Cardiac muscle cell (in vitro differentiated cells and primary cell): ENCODE results near the gene LYPD6. TPM values are rescaled to one million over a fixed set of nuclear protein-coding genes. Genes with fewer than 3 reads are reported as not detected.
A peak's percentile ranks its signal among the peaks of the same experiment; 100 is the strongest.

Experiments
- DNase-seq, 2 donors: peaks; one replicate each; pipeline versions ENCODE4 v3.0.0 to v3.0.0-alpha.2; 2010 to 2017; ENCODE audit warnings: low read depth in 1 of 2, low spot score in 1 of 2
- H3K27ac ChIP-seq: fragments of 200-600 bp; sonication (generic); 2 replicates; pipeline ENCODE4 v1.5.1; 2016
- H3K27me3 ChIP-seq: fragments of 200-600 bp; sonication (generic); 2 replicates; pipeline ENCODE4 v1.6.0; 2016; ENCODE audit warnings: control low read depth
- H3K36me3 ChIP-seq: fragments of 200-600 bp; sonication (generic); 2 replicates; pipeline ENCODE4 v1.5.1; 2016; ENCODE audit warnings: control low read depth
- H3K4me1 ChIP-seq: fragments of 200-600 bp; sonication (generic); 2 replicates; pipeline ENCODE4 v1.8.1; 2017; ENCODE audit warnings: low read depth, mild to moderate bottlenecking, mixed run types
- H3K4me3 ChIP-seq: fragments of 200-600 bp; sonication (generic); 2 replicates; pipeline ENCODE4 v1.5.1; 2016; ENCODE audit warnings: mild to moderate bottlenecking
- H3K9me3 ChIP-seq: fragments of 200-600 bp; sonication (generic); 2 replicates; pipeline ENCODE4 v1.5.1; 2017; ENCODE audit warnings: low read depth, mild to moderate bottlenecking, control low read depth
- polyA plus RNA-seq: library from polyadenylated mRNA; unstranded; fragments of >200 nt; fragmentation: Nextera tagmentation; extraction: Ambion mirVana; gene quantifications from 2 replicates; pipeline ENCODE4 v1.2.1, GENCODE V29; 2016
- total RNA-seq: library from RNA; depleted of rRNA; stranded (reverse); fragments of >200 nt; gene quantifications from 2 replicates; pipeline ENCODE4 v1.2.3, GENCODE V29; 2016
- TF ChIP-seq, protein P1 (sequence below): IDR thresholded peaks from 2 replicates; pipeline ENCODE4 v1.5.1; 2012; ENCODE audit warnings: low read depth, mild to moderate bottlenecking, low read length

Gene LYPD6
- total and polyA plus RNA-seq, 2 experiments from 2014 or later = 5.8 to 7.6 TPM

DNA sequence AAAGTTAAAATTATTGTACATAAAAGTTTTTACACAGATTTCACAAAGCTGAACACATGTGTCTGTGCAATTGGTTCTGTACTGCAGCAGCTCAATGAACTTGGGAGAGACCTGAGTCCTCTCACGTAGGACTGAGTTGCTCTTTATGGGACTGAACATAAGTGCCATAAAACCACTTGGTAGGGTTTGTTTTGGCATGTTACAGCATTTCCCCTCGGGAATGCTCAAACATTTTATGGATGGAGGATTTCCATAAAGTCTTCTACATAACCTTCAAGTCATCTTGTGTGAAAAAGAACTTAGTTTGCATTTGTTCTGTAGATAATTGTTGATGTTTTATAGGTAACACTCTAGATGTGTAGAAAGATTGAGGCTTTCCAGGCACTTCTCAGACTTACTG, 15.9 kb downstream of the LYPD6 start:
- no peak overlapping the region for H3K4me3 ChIP-seq
- no peak overlapping the region for H3K27ac ChIP-seq
- H3K27me3 ChIP-seq = no peaks in the 10 kb centered on the region
- no peaks in the 10 kb centered on the region for H3K36me3 ChIP-seq
- TF ChIP-seq, protein P1, sequence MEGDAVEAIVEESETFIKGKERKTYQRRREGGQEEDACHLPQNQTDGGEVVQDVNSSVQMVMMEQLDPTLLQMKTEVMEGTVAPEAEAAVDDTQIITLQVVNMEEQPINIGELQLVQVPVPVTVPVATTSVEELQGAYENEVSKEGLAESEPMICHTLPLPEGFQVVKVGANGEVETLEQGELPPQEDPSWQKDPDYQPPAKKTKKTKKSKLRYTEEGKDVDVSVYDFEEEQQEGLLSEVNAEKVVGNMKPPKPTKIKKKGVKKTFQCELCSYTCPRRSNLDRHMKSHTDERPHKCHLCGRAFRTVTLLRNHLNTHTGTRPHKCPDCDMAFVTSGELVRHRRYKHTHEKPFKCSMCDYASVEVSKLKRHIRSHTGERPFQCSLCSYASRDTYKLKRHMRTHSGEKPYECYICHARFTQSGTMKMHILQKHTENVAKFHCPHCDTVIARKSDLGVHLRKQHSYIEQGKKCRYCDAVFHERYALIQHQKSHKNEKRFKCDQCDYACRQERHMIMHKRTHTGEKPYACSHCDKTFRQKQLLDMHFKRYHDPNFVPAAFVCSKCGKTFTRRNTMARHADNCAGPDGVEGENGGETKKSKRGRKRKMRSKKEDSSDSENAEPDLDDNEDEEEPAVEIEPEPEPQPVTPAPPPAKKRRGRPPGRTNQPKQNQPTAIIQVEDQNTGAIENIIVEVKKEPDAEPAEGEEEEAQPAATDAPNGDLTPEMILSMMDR = no peak
- DNase-seq = no peak
- peaks cover 14% of the 10 kb centered on the region for H3K4me1 ChIP-seq
- H3K9me3 ChIP-seq = no peaks in the 10 kb centered on the region

DNA sequence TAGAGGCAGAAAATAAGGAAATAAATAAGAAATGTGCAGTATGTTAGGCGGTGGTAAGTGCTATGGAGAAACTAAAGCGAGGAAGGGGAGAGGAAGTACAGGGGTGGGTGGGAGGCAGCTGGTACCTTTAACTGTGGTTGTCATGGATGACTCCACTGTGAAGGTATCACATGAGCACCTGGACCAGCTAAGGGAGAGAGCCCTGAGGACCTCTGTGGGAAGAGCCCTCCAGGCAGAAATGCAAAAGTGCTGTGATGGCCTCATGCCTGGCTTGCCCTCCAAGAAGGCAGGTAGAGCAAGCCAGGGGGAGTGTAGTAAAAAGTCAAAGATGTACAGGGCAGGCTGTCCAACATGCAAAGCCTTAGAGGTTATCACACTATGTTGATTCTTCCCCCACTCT, 17.9 kb downstream of the LYPD6 start:
- TF ChIP-seq, protein P1 = no peak
- DNase-seq = no peak
- no peak overlapping the region for H3K27ac ChIP-seq
- no peaks in the 10 kb centered on the region for H3K36me3 ChIP-seq
- no peak overlapping the region for H3K4me3 ChIP-seq
- H3K4me1 ChIP-seq = peaks cover 14% of the 10 kb centered on the region
- no peaks in the 10 kb centered on the region for H3K9me3 ChIP-seq
- H3K27me3 ChIP-seq = no peaks in the 10 kb centered on the region

DNA sequence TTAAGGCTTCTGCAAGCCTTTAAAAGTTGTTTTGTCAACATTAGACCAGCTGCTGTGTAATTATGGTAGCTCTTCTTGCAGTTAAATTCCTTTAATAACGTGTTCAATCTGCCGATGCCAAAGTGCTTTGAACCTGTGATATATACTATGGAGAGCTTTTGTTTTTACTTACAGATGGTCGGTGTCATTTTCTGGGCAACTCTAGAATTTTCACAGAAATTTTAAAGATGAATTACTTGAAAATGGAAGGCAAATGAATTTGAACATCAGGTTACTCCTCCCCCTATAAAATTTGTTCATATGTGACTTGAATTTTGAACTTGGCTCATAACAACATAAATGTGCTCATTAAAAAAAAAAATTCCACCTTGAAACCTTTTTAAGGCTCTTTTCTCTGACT, 23.0 kb downstream of the LYPD6 start:
- TF ChIP-seq, protein P1 = no peak

DNA sequence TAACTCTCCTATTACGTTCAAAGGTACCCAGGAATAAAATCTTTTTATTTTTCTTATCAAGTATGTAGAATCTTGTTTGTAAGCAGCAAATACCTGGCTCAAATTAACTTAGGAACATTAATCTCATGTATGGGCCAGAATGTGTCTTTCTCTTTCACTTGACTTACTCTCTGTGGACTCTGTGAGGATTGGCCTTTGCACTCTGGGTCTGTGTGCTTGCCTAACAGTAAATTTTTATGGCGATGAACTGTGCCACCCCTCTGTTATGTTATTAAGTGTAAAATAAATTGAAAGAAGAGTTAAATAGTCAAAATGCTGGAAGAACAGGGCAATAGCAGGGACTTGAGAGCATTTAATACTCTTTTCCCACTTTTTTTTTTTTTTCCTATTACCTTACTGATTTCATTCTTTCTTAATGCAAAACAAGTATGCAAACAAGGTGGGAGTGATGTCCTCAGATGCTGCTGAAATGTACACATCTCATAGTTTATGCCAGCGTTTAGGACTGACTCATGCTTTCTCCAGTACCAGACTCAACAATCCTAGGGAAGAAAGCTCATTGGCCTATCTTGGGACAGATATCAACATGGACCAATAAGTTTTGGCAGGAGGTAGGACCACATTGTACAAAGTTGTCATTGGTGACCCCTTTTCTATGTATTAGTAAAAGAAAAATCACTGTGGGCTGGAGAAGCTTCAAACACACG, 25.5 kb downstream of the LYPD6 start:
- no peak overlapping the region for H3K4me3 ChIP-seq
- TF ChIP-seq, protein P1 = no peak
- H3K27me3 ChIP-seq = no peaks in the 10 kb centered on the region
- H3K4me1 ChIP-seq = peaks cover 23% of the 10 kb centered on the region
- H3K9me3 ChIP-seq = no peaks in the 10 kb centered on the region
- H3K36me3 ChIP-seq = no peaks in the 10 kb centered on the region
- DNase-seq = no peak
- H3K27ac ChIP-seq = no peak overlapping the region

More for the DNA sequence above, 23.0 kb downstream of the LYPD6 start:
- peaks cover 35% of the 10 kb centered on the region for H3K4me1 ChIP-seq
- H3K4me3 ChIP-seq = no peak overlapping the region
- H3K36me3 ChIP-seq = no peaks in the 10 kb centered on the region
- H3K27ac ChIP-seq = no peak overlapping the region
- H3K9me3 ChIP-seq = no peaks in the 10 kb centered on the region
- no peaks in the 10 kb centered on the region for H3K27me3 ChIP-seq
- DNase-seq = no peak

DNA sequence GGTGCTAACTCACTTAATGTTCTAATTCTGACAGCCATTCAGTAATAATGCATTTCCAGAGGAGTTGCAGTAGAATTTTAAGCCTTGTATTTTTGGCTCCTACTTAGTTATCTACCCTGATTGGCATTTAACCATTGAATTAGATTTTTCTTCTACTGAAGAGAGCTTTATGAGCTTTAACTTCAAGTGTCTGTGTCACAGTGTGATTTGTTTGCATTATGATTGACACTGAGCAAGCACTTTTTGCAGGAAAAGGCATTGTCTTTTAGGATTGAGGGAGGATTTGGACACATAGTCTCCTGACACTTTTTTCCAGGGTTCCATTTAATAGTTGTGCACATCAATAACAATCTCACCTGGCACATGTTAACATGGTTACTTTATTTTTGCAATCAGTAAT, 26.7 kb downstream of the LYPD6 start:
- no peaks in the 10 kb centered on the region for H3K36me3 ChIP-seq
- H3K4me1 ChIP-seq = peaks cover 23% of the 10 kb centered on the region

More for the DNA sequence above, 26.7 kb downstream of the LYPD6 start:
- Histone ChIP-seq H3K27ac (peak overlapping the region; percentile 25), H3K4me3 (no peak overlapping the region), H3K27me3 (no peaks in the 10 kb centered on the region), H3K9me3 (no peaks in the 10 kb centered on the region)
- no peak for DNase-seq
- TF ChIP-seq, protein P1 = no peak
